Erythroblast (primary cell): ENCODE data around the gene YRDC.
A peak's percentile ranks its signal among the peaks of the same experiment; 100 is the strongest.
"Not testable (repeated sequence)": the region's sequence is repeated elsewhere in the genome, so short reads cannot be mapped to it uniquely, and the experiment has no call there.

Experiments used
- DNase-seq, 2 experiments: peaks; one replicate each; lab custom pipeline; 2025; lab: John Stamatoyannopoulos, UW
- GATA1 ChIP-seq: IDR thresholded peaks from 2 replicates; pipeline ENCODE4 v1.6.1; 2011; ENCODE audit warnings: low read depth, mild to moderate bottlenecking, control low read depth, low read length, moderate library complexity
- POLR2A ChIP-seq: IDR thresholded peaks from 2 replicates; pipeline ENCODE4 v1.6.1; 2011; ENCODE audit warnings: mild to moderate bottlenecking, low read length

YRDC gene

DNA sequence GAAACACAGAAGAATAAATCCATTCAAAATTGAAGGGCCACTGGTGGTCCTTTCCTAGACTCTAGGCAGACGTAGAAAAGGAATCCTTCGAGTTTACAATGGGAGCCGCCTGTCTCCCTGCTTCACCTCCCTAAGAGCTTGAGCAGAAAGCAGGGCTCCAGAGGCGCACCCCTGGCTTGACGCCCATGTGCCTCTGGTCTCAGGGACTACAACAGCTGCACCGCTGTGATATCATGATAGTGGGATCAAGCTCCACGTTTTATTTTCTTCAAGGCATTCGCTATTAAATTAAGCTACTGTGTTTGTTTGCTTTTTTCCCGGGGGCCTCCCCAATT is 821 bp downstream of the YRDC start:
- no peak for TF ChIP-seq POLR2A
- no peak for TF ChIP-seq GATA1
- DNase-seq, result peak; percentile 89 to 91

- TF ChIP-seq GATA1 (no peak), POLR2A (no peak)
- no peak for DNase-seq
Measured at GRCh38 chr1:37802439-37802838, 5.6 kb downstream of the YRDC start.

- DNase-seq, result no peak
- no peak for TF ChIP-seq GATA1
- no peak for TF ChIP-seq POLR2A
Measured at GRCh38 chr1:37797750-37798345, 10.2 kb downstream of the YRDC start.

- DNase-seq, result peak; percentile 61 to 68
- TF ChIP-seq GATA1 (no peak), POLR2A (no peak)
Measured at GRCh38 chr1:37795340-37796125, 12.5 kb downstream of the YRDC start.

GRCh38 chr1:37794372-37795339 is 13.4 kb downstream of the YRDC start:
- TF ChIP-seq POLR2A (no peak), GATA1 (no peak)
- DNase-seq, result no peak

DNA sequence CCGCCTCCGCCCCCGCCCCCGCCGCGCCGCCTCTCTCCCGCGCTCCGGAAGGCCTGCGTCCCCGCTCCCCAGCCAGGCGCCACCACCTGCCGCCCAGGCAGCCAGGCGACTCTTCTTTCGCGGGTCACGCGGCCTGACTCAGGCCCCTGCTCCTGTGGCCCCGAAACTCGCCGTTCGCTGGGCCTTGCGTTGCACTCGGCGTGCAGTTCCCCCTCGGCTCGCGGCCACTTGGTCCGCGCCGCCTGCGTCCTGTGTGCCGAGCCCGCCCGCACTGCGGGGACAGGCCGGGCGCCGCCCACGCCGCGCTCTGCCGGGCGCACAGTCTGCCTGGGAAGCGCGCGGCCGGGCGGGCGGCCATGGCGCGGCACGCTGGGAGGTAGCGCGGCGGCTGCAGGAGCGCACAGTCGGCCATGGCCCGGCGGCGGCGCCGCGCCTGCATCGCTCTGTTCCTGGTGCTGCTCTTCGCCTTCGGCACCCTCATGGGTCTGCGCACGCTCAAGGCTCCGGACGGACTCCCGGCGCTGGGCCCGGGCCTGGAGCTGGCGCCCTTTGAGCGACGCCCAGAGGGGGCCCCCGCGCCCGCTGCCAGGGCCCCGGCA is 14.1 kb downstream of the YRDC start, which contains the start of gene MANEAL:
Gene MANEAL, plus strand, starts transcription at position 75 of the 599 bp plus-strand sequence. Its CDS starts 336 bp downstream, at position 411.
- TF ChIP-seq GATA1 (no peak), POLR2A (no peak)
- peak; percentile 77 to 80 for DNase-seq

- no peak for DNase-seq
- TF ChIP-seq POLR2A (no peak), GATA1 (no peak)
Measured at GRCh38 chr1:37792943-37793686, 14.9 kb downstream of the YRDC start.

DNA sequence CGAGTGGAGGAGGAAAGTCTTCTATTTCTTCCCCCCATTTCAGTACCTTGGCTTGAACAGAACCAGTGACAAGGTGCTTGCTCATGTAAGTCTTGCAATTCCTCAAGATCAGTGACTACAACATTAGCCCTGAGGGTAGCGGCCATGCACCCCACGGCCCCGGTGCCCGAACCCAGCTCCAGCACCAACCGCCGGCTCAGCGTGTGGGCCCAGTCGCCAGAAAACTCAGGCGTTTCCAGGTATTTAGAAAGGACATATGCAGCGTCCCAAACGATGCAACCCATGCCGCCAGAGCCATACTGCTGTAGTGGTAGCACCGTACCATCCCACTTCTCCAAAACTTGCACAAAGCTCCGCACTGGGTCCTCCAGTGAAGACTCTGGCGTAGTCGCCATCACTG is 25.5 kb downstream of the YRDC start:
- TF ChIP-seq GATA1 (no peak), POLR2A (no peak)

DNA sequence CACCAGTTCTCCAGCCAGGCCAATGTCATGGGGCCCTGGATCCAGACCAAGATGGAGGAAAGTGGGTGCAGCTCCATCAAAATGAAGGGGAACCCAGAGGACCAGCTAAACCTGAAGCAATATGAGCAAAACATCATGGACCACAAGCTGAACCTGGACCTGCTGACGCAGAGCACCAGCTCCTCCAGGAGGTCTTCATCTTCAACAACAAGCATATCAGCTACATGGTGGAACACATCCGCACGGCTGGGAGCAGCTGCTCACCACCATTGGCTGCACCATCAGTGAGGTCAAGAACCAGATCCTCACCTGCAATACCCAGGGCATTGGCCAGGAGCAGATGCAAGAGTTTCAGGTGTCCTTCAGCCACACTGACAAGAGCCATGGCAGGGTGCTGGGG is 29.4 kb downstream of the YRDC start:
- no peak for DNase-seq
- TF ChIP-seq POLR2A, result no peak
- TF ChIP-seq GATA1, result no peak

More for the DNA sequence above, 25.5 kb downstream of the YRDC start:
- no peak for DNase-seq

DNA sequence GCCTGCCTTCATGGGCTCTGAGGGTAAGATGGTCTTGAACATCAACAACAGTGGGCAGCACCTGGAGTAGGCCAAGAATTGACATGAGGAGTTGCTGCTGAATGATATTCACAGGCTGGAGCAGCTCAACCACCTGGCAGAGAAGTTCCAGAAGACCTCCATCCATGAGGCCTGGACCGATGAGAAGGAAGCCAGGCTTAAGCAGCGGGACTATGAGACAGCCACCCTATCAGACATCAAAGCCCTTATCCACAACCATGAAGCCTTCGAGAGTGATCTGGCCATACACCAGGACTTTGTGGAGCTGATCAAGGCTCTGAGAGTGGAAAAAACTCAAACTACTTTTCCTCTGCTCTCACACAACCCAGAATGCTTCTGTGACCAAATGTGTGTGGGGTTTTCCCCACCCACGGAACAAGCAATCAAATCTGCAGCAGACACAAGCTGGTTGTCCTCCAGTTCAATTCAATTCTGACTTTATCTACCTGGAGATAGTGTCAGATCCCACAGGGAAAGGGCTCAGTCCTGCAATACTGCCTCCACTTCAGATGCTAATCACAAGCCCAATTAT is 31.0 kb downstream of the YRDC start:
- DNase-seq, result no peak
- no peak for TF ChIP-seq POLR2A
- TF ChIP-seq GATA1, result no peak

DNA sequence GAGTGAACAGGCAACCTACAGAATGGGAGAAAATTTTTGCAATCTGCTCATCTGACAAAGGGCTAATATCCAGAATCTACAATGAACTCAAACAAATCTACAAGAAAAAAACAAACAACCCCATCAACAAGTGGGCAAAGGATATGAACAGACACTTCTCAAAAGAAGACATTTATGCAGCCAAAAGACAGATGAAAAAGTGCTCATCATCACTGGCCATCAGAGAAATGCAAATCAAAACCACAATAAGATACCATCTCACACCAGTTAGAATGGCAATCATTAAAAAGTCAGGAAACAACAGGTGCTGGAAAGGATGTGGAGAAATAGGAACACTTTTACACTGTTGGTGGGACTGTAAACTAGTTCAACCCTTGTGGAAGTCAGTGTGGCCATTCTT is 36.6 kb downstream of the YRDC start:
- DNase-seq, result not testable (repeated sequence)

- no peak for DNase-seq
- TF ChIP-seq GATA1, result no peak
- TF ChIP-seq POLR2A, result no peak
Measured at GRCh38 chr1:37767488-37767887, 40.5 kb downstream of the YRDC start.
